GM12878 (cell line): ENCODE data around the gene TNK1. TPM values are rescaled to one million over a fixed set of nuclear protein-coding genes. Genes with fewer than 3 reads are reported as not detected.

ENCODE experiments used
- ATAC-seq: fragments of 200-7000 bp; cut with Tn5 transposase; 3 replicates; pipeline ENCODE4 v1.9.1; 2020; ENCODE audit warnings: mild to moderate bottlenecking, moderate library complexity
- BruUV-seq: library from RNA; stranded (reverse); fragments of 400-500 nt; replicated peaks from 2 replicates; lab custom pipeline; 2021; lab: Mats Ljungman, UMichigan
- CTCF ChIA-PET: fragments of 300-600 bp; sonication (Branson Sonifier 250); formaldehyde crosslinking; extraction: SDS; loops from one replicate; lab custom pipeline; 2021; ENCODE audit warnings: inconsistent platforms; lab: Yijun Ruan, JAX
- POLR2A ChIA-PET: fragments of 350-600 bp; formaldehyde crosslinking; extraction: SDS; loops from one replicate; lab custom pipeline; 2021; ENCODE audit warnings: inconsistent platforms; lab: Charles Lee
- RAD21 ChIA-PET: fragments of 300-600 bp; sonication (Branson Sonifier 250); formaldehyde crosslinking; loops from one replicate; lab custom pipeline; 2023; ENCODE audit warnings: antibody characterized with exemption; ENCODE audit not compliant: unreplicated experiment; lab: Charles Lee
- SMC1A ChIA-PET: fragments of 300-600 bp; sonication (Branson Sonifier 250); formaldehyde crosslinking; loops from one replicate; lab custom pipeline; 2023; ENCODE audit not compliant: unreplicated experiment, uncharacterized antibody; lab: Charles Lee
- DNase-seq: peaks from one replicate; pipeline ENCODE4 v3.0.0-alpha.2; 2011; ENCODE audit warnings: low read depth, low spot score
- FAIRE-seq: peaks from 3 replicates; lab custom pipeline; 2011; peaks lifted over from hg19 to GRCh38; lab: Jason Lieb, UNC
- H2AFZ ChIP-seq: 2 replicates; pipeline ENCODE4 v1.6.0; 2011; ENCODE audit warnings: low read depth, low read length, control low read depth; ENCODE audit not compliant: control insufficient read depth
- H3K27ac ChIP-seq: 2 replicates; pipeline ENCODE4 v1.5.1; 2011; ENCODE audit warnings: control low read depth; ENCODE audit not compliant: control insufficient read depth, insufficient read depth
- H3K27me3 ChIP-seq, 2 experiments: replicated peaks in 1 of 2; 2 replicates each; pipeline versions ENCODE4 v1.6.0 to v1.6.1; 2011; ENCODE audit warnings: low read length in 1 of 2; ENCODE audit not compliant: control insufficient read depth in 2 of 2, insufficient read depth in 2 of 2
- H3K36me3 ChIP-seq, 2 experiments: 2 replicates each; pipeline ENCODE4 v1.5.1; 2011; ENCODE audit warnings: low read length in 1 of 2; ENCODE audit not compliant: control insufficient read depth in 2 of 2, insufficient read depth in 2 of 2
- H3K4me1 ChIP-seq: 2 replicates; pipeline ENCODE4 v1.6.1; 2011; ENCODE audit warnings: mild to moderate bottlenecking, low read length, moderate library complexity, mixed read lengths; ENCODE audit not compliant: control insufficient read depth, insufficient read depth
- H3K4me2 ChIP-seq: 2 replicates; pipeline ENCODE4 v1.6.0; 2011; ENCODE audit warnings: control low read depth; ENCODE audit not compliant: control insufficient read depth, insufficient read depth
- H3K4me3 ChIP-seq: fragments of 200-600 bp; sonication (generic); 2 replicates; pipeline ENCODE4 v1.5.1; 2016
- H3K79me2 ChIP-seq: 2 replicates; pipeline ENCODE4 v1.6.0; 2011; ENCODE audit warnings: low read length; ENCODE audit not compliant: control insufficient read depth, insufficient read depth
- H3K9ac ChIP-seq: 2 replicates; pipeline ENCODE4 v1.8.0; 2011; ENCODE audit warnings: low read length, control low read depth, mixed read lengths; ENCODE audit not compliant: control insufficient read depth, insufficient read depth
- H3K9me3 ChIP-seq: replicated peaks from 3 replicates; pipeline ENCODE4 v1.5.1; 2011; ENCODE audit warnings: mild to moderate bottlenecking, low read length; ENCODE audit not compliant: control insufficient read depth, insufficient read depth
- H4K20me1 ChIP-seq: 2 replicates; pipeline ENCODE4 v1.6.0; 2011; ENCODE audit not compliant: control insufficient read depth, insufficient read depth
- CTCF ChIP-seq, 3 experiments: IDR thresholded peaks in 2 of 3; conservative IDR thresholded peaks in 1 of 3; 2 replicates each; pipeline ENCODE4 v1.5.1; 2011; ENCODE audit warnings: low read depth in 3 of 3, low read length in 3 of 3, mild to moderate bottlenecking in 3 of 3, control low read depth in 2 of 3, moderate library complexity in 2 of 3, inconsistent platforms in 1 of 3, mixed read lengths in 1 of 3; ENCODE audit not compliant: control insufficient read depth in 2 of 3, insufficient read depth in 1 of 3; ENCODE audit errors: extremely low read depth in 1 of 3
- FOXM1 ChIP-seq: IDR thresholded peaks from 2 replicates; pipeline ENCODE4 v1.6.1; 2012; ENCODE audit warnings: low read depth, mild to moderate bottlenecking, inconsistent platforms, low read length, moderate library complexity
- MTA3 ChIP-seq: IDR thresholded peaks from 2 replicates; pipeline ENCODE4 v1.6.1; 2012; ENCODE audit warnings: low read length, inconsistent platforms, borderline replicate concordance
- TCF3 ChIP-seq: IDR thresholded peaks from 2 replicates; pipeline ENCODE4 v1.6.1; 2012; ENCODE audit warnings: low read depth, mild to moderate bottlenecking, low read length, borderline replicate concordance; ENCODE audit not compliant: insufficient read depth
- ZBED1 ChIP-seq: IDR thresholded peaks from 2 replicates; pipeline ENCODE4 v1.6.1; 2016; ENCODE audit warnings: borderline replicate concordance
- WGBS: methylation state at CpG from one replicate; pipeline ENCODE4 v1.1.6; 2016; ENCODE audit warnings: low lambda C conversion rate; ENCODE audit not compliant: insufficient replicate concordance, insufficient coverage; ENCODE audit errors: missing lambda C conversion rate; 5-methylcytosine and 5-hydroxymethylcytosine counted together
- in situ Hi-C: fragments of 300-500 bp; cut with MboI; formaldehyde crosslinking; loops from 9 replicates; pipeline ENCODE4 v1.14.3; 2018; ENCODE audit warnings: mixed read lengths
- intact Hi-C: fragments of 100-400 bp; cut with micrococcal nuclease; formaldehyde crosslinking; loops from one replicate; pipeline ENCODE4 v1.14.2; 2022; ENCODE audit not compliant: unreplicated experiment
- polyA plus RNA-seq, 11 experiments: library from polyadenylated mRNA; depleted of rRNA in 4 of 11; unstranded in 6 of 11; stranded (reverse) in 5 of 11; fragments of >200 nt; fragmentation: Nextera tagmentation in 4 of 11; fragmentation: Illumina TruSeq in 1 of 11; extraction: Ambion mirVana in 4 of 11; extraction: Trizol in 1 of 11; gene quantifications; 1 replicate in 1 of 11; 2 replicates in 10 of 11; pipeline versions ENCODE4 v1.2.1 to v1.2.3, GENCODE V29; 2011 to 2016; ENCODE audit warnings: inconsistent platforms in 2 of 11, missing spikeins in 2 of 11, low read depth in 1 of 11
- total RNA-seq, 4 experiments: library from RNA; depleted of rRNA in 3 of 4; stranded (reverse); fragments of >200 nt in 3 of 4; fragmentation: Illumina TruSeq in 1 of 4; extraction: Trizol in 1 of 4; gene quantifications; 2 replicates each; pipeline versions ENCODE4 v1.2.1 to v1.2.3, GENCODE V29; 2013 to 2021
- TF ChIP-seq, protein P1 (sequence below): IDR thresholded peaks from 2 replicates; pipeline ENCODE4 v1.6.1; 2012; ENCODE audit warnings: low read depth, low read length, improper control_type of control experiment

TNK1 gene
- total and polyA plus RNA-seq, 10 of the 15 experiments (the other 5 are each of a cell fraction or from before 2014, with no cell fraction given) = 0.06 to 2.5 (median 0.70) TPM

GRCh38 chr17:7415784-7416183 lies 34.9 kb downstream of the TNK1 start:
- ChIA-PET CTCF (no interaction called here), SMC1A (no interaction called here), POLR2A (no interaction called here), RAD21 (no interaction called here)
- Histone ChIP-seq H3K4me3 (no peak overlapping the region), H2AFZ (no peak overlapping the region), H3K4me1 (no peaks in the 10 kb centered on the region), H3K9me3 (no peaks in the 10 kb centered on the region), H4K20me1 (no peaks in the 10 kb centered on the region), H3K4me2 (no peak overlapping the region), H3K27ac (no peak overlapping the region), H3K79me2 (no peaks in the 10 kb centered on the region), H3K9ac (no peak overlapping the region), H3K27me3 (no peaks in the 10 kb centered on the region; a peak in 2 of 4 replicates), H3K36me3 (no peaks in the 10 kb centered on the region)
- 41% methylated on average over 22 of the region's 23 CpGs for WGBS
- intact Hi-C loops = no loop called here
- DNase-seq (no peak), ATAC-seq (no peak), FAIRE-seq (no peak)
- in situ Hi-C loops = no loop called here
- TF ChIP-seq MTA3 (no peak), ZBED1 (no peak), FOXM1 (no peak)
- TF ChIP-seq, protein P1, sequence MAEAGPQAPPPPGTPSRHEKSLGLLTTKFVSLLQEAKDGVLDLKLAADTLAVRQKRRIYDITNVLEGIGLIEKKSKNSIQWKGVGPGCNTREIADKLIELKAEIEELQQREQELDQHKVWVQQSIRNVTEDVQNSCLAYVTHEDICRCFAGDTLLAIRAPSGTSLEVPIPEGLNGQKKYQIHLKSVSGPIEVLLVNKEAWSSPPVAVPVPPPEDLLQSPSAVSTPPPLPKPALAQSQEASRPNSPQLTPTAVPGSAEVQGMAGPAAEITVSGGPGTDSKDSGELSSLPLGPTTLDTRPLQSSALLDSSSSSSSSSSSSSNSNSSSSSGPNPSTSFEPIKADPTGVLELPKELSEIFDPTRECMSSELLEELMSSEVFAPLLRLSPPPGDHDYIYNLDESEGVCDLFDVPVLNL = no peak
- no TSS peak for BruUV-seq

DNA sequence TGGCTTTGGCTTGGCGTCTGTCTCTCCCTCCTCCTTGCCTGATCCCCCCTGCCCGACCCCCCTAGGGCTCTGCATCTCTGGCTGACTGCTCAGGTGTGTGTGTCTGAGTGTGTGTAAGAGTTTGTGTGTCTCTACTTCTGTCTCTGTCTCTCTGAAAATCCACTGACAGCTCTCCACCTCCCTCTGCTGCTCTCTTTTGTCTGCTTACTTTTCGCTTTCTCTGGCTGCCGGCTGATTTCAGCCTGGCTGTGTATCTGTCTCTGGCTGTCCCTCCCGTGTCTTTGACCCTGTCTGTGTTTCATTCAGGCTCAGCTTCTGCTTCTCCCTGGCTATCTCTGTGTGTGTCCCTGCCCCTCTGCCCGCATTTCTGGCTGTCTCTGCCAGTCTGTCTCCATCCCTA lies 35.4 kb downstream of the TNK1 start:
- Histone ChIP-seq H3K79me2 (no peaks in the 10 kb centered on the region), H2AFZ (no peak overlapping the region), H3K4me1 (no peaks in the 10 kb centered on the region), H4K20me1 (no peaks in the 10 kb centered on the region), H3K36me3 (no peaks in the 10 kb centered on the region), H3K27me3 (no peaks in the 10 kb centered on the region; a peak in 2 of 4 replicates), H3K9me3 (no peaks in the 10 kb centered on the region), H3K27ac (no peak overlapping the region), H3K4me3 (no peak overlapping the region), H3K4me2 (no peak overlapping the region), H3K9ac (no peak overlapping the region)
- RAD21 ChIA-PET = interaction anchor here (0.6 kb wide), 1 partner anchor 57 kb away, joined by 3 read pairs; no protein-coding TSS in a partner anchor
- no peak for ATAC-seq
- no peak for FAIRE-seq
- DNase-seq = no peak
- WGBS = 26% methylated on average over 6 of the region's 6 CpGs
- POLR2A ChIA-PET = no interaction called here
- intact Hi-C loops (no loop called here), in situ Hi-C loops (no loop called here)
- no peak for TF ChIP-seq TCF3
- TF ChIP-seq CTCF (IDR thresholded peaks at IDR 0.05 in 2 of 3, conservative IDR thresholded peaks at IDR 0.05 in 1 of 3; ENCODE audit: control insufficient read depth in 2 of 3, extremely low read depth in 1 of 3, insufficient read depth in 1 of 3, low read depth in 3 of 3, low read length in 3 of 3) = peak in 1 of 3 experiments; percentile 18; a peak in 2 of 6 replicates
- CTCF ChIA-PET = no interaction called here
- SMC1A ChIA-PET = no interaction called here
- no TSS peak for BruUV-seq
